Smooth muscle cell (in vitro differentiated cells): ENCODE data around the gene PAPOLG. TPM values are rescaled to one million over a fixed set of nuclear protein-coding genes. Genes with fewer than 3 reads are reported as not detected.

ENCODE experiments used
- DNase-seq: peaks from one replicate; lab custom pipeline; 2025; ENCODE audit not compliant: unreplicated experiment; lab: John Stamatoyannopoulos, UW
- H2AFZ ChIP-seq: fragments of 200-600 bp; sonication (generic); 2 replicates; pipeline ENCODE4 v1.6.0; 2016; ENCODE audit warnings: antibody characterized with exemption, low read depth, mild to moderate bottlenecking
- H3F3A ChIP-seq: fragments of 200-600 bp; sonication (generic); 2 replicates; pipeline ENCODE4 v1.6.0; 2017; ENCODE audit warnings: antibody characterized with exemption, low read depth
- H3K27ac ChIP-seq: fragments of 200-600 bp; sonication (generic); 2 replicates; pipeline ENCODE4 v1.5.1; 2016; ENCODE audit warnings: low read depth, mild to moderate bottlenecking
- H3K27me3 ChIP-seq: fragments of 200-600 bp; sonication (generic); 2 replicates; pipeline ENCODE4 v1.6.1; 2016; ENCODE audit warnings: low read depth, mild to moderate bottlenecking
- H3K36me3 ChIP-seq: fragments of 200-600 bp; sonication (generic); 2 replicates; pipeline ENCODE4 v1.5.1; 2016; ENCODE audit warnings: low read depth
- H3K4me1 ChIP-seq: fragments of 200-600 bp; sonication (generic); 2 replicates; pipeline ENCODE4 v1.5.1; 2016; ENCODE audit warnings: low read depth
- H3K4me2 ChIP-seq: fragments of 200-600 bp; sonication (generic); 2 replicates; pipeline ENCODE4 v1.6.0; 2016; ENCODE audit warnings: mild to moderate bottlenecking
- H3K4me3 ChIP-seq: fragments of 200-600 bp; sonication (generic); 2 replicates; pipeline ENCODE4 v1.5.1; 2016; ENCODE audit warnings: mild to moderate bottlenecking
- H3K79me2 ChIP-seq: fragments of 200-600 bp; sonication (generic); 2 replicates; pipeline ENCODE4 v1.6.0; 2016; ENCODE audit warnings: low read depth, mild to moderate bottlenecking
- H3K9ac ChIP-seq: fragments of 200-600 bp; sonication (generic); 2 replicates; pipeline ENCODE4 v1.6.0; 2016; ENCODE audit warnings: low read depth
- H3K9me3 ChIP-seq: fragments of 200-600 bp; sonication (generic); replicated peaks from 2 replicates; pipeline ENCODE4 v1.5.1; 2016; ENCODE audit warnings: low read depth
- H4K20me1 ChIP-seq: fragments of 200-600 bp; sonication (generic); 2 replicates; pipeline ENCODE4 v1.6.0; 2016; ENCODE audit warnings: low read depth
- CTCF ChIP-seq: fragments of 200-600 bp; sonication (generic); IDR thresholded peaks from 2 replicates; pipeline ENCODE4 v1.5.1; 2017; ENCODE audit warnings: borderline replicate concordance, mild to moderate bottlenecking, antibody characterized with exemption; ENCODE audit not compliant: insufficient read depth, poor library complexity, severe bottlenecking
- WGBS: methylation state at CpG from one replicate; pipeline ENCODE4 v1.1.7; 2016; ENCODE audit warnings: low lambda C conversion rate; 5-methylcytosine and 5-hydroxymethylcytosine counted together
- polyA plus RNA-seq: library from polyadenylated mRNA; unstranded; fragments of >200 nt; fragmentation: Nextera tagmentation; extraction: Ambion mirVana; gene quantifications from 2 replicates; pipeline ENCODE4 v1.2.1, GENCODE V29; 2016
- total RNA-seq: library from RNA; depleted of rRNA; stranded (reverse); fragments of >200 nt; gene quantifications from 2 replicates; pipeline ENCODE4 v1.2.3, GENCODE V29; 2014

Gene PAPOLG
- total and polyA plus RNA-seq, 2 experiments from 2014 or later, result 7.4 to 19.6 TPM

- H3F3A ChIP-seq, result no peaks in the 10 kb centered on the region
- no peak overlapping the region for H3K4me2 ChIP-seq
- no peak overlapping the region for H2AFZ ChIP-seq
- H3K36me3 ChIP-seq, result no peaks in the 10 kb centered on the region
- no peaks in the 10 kb centered on the region for H3K27me3 ChIP-seq
- H3K4me1 ChIP-seq, result peaks cover 6% of the 10 kb centered on the region
- no peak for TF ChIP-seq CTCF
- no peak overlapping the region for H3K27ac ChIP-seq
- no peaks in the 10 kb centered on the region for H4K20me1 ChIP-seq
- 88% methylated on average over 7 of the region's 7 CpGs for WGBS
- H3K4me3 ChIP-seq, result no peak overlapping the region
- H3K79me2 ChIP-seq, result no peaks in the 10 kb centered on the region
- no peaks in the 10 kb centered on the region for H3K9me3 ChIP-seq
- no peak for DNase-seq
- no peak overlapping the region for H3K9ac ChIP-seq
Measured at GRCh38 chr2:60745761-60746160, 10.3 kb upstream of the PAPOLG start.

GRCh38 chr2:60746318-60746717 is 9.8 kb upstream of the PAPOLG start:
- no peak for TF ChIP-seq CTCF
- no peak overlapping the region for H3K4me3 ChIP-seq
- 80% methylated on average over 8 of the region's 8 CpGs for WGBS

GRCh38 chr2:60759654-60760053 is 3.6 kb downstream of the PAPOLG start:
- H3K4me3 ChIP-seq, result no peak overlapping the region
- no peak for TF ChIP-seq CTCF
- WGBS, result 96% methylated on average over 1 of the region's 1 CpG
- H4K20me1 ChIP-seq, result peaks cover 48% of the 10 kb centered on the region
- no peak overlapping the region for H3K27ac ChIP-seq
- peaks cover 42% of the 10 kb centered on the region for H3K79me2 ChIP-seq
- H3K27me3 ChIP-seq, result no peaks in the 10 kb centered on the region
- H3K36me3 ChIP-seq, result peaks cover 25% of the 10 kb centered on the region
- H3K9me3 ChIP-seq, result no peaks in the 10 kb centered on the region
- DNase-seq, result no peak
- H3K9ac ChIP-seq, result no peak overlapping the region
- peaks cover 12% of the 10 kb centered on the region for H3K4me1 ChIP-seq
- no peak overlapping the region for H2AFZ ChIP-seq
- no peaks in the 10 kb centered on the region for H3F3A ChIP-seq
- H3K4me2 ChIP-seq, result no peak overlapping the region

More at GRCh38 chr2:60746318-60746717, 9.8 kb upstream of the PAPOLG start:
- Histone ChIP-seq H2AFZ (no peak overlapping the region), H3K36me3 (no peaks in the 10 kb centered on the region), H3K27ac (no peak overlapping the region), H3F3A (no peaks in the 10 kb centered on the region), H3K4me1 (peaks cover 6% of the 10 kb centered on the region), H3K79me2 (no peaks in the 10 kb centered on the region), H3K27me3 (no peaks in the 10 kb centered on the region), H3K9me3 (no peaks in the 10 kb centered on the region), H3K4me2 (no peak overlapping the region), H3K9ac (no peak overlapping the region), H4K20me1 (no peaks in the 10 kb centered on the region)
- DNase-seq, result no peak

GRCh38 chr2:60764736-60765534 is 8.9 kb downstream of the PAPOLG start:
- Histone ChIP-seq H3K79me2 (peaks cover 7% of the 10 kb centered on the region), H3K27me3 (no peaks in the 10 kb centered on the region), H3K36me3 (peaks cover 46% of the 10 kb centered on the region), H4K20me1 (peaks cover 41% of the 10 kb centered on the region), H3K4me2 (no peak overlapping the region), H3K9ac (no peak overlapping the region), H3K9me3 (no peaks in the 10 kb centered on the region), H3K27ac (no peak overlapping the region), H2AFZ (no peak overlapping the region), H3K4me3 (no peak overlapping the region), H3F3A (no peaks in the 10 kb centered on the region), H3K4me1 (no peaks in the 10 kb centered on the region)
- TF ChIP-seq CTCF, result no peak
- 95% methylated on average over 3 of the region's 3 CpGs for WGBS
- DNase-seq, result no peak
